Esophagus muscularis mucosa (tissue), 4 donors: ENCODE data around the gene MAGI1. TPM values are rescaled to one million over a fixed set of nuclear protein-coding genes. Genes with fewer than 3 reads are reported as not detected.

Experiments
- DNase-seq: peaks from one replicate; pipeline ENCODE4 v3.0.0-alpha.2; 2017; ENCODE audit errors: extremely low spot score
- H3K27ac ChIP-seq, 4 donors: fragments of 200-600 bp; sonication (generic); replicated peaks in 1 of 4; 1 replicate in 3 of 4; 2 replicates in 1 of 4; pipeline ENCODE4 v1.5.1; 2016 to 2019; ENCODE audit warnings: mild to moderate bottlenecking in 1 of 4
- H3K27me3 ChIP-seq, 4 donors: fragments of 200-600 bp; sonication (generic); one replicate each; pipeline versions ENCODE4 v1.5.1 to v1.6.0; 2016 to 2019
- H3K36me3 ChIP-seq, 4 donors: fragments of 200-600 bp; sonication (generic); one replicate each; pipeline ENCODE4 v1.5.1; 2016 to 2019
- H3K4me1 ChIP-seq, 4 donors: fragments of 200-600 bp; sonication (generic); one replicate each; pipeline ENCODE4 v1.5.1; 2016 to 2019
- H3K4me3 ChIP-seq, 4 donors: fragments of 200-600 bp; sonication (generic); 1 replicate in 2 of 4; 2 replicates in 2 of 4; pipeline ENCODE4 v1.5.1; 2016 to 2019; ENCODE audit warnings: mild to moderate bottlenecking in 4 of 4, moderate library complexity in 1 of 4
- H3K9me3 ChIP-seq, 4 donors: fragments of 200-600 bp; sonication (generic); 1 replicate in 3 of 4; 2 replicates in 1 of 4; pipeline ENCODE4 v1.5.1; 2016 to 2019
- EP300 ChIP-seq: sonication (generic); formaldehyde crosslinking; IDR thresholded peaks from one replicate; pipeline ENCODE4 v1.6.1; 2017; ENCODE audit warnings: antibody characterized with exemption
- POLR2A ChIP-seq: fragments of 450-650 bp; IDR thresholded peaks from one replicate; pipeline ENCODE4 v1.6.1; 2017; ENCODE audit warnings: antibody characterized with exemption, moderate library complexity, mild to moderate bottlenecking, low read depth
- POLR2AphosphoS5 ChIP-seq, 2 donors: sonication (generic); formaldehyde crosslinking; IDR thresholded peaks; one replicate each; pipeline ENCODE4 v1.6.1; 2017; ENCODE audit warnings: antibody characterized with exemption in 2 of 2
- WGBS: methylation state at CpG from one replicate; pipeline ENCODE4 v1.1.5; 2018; 5-methylcytosine and 5-hydroxymethylcytosine counted together
- intact Hi-C: fragments of 100-400 bp; cut with DNase I; formaldehyde crosslinking; loops from one replicate; pipeline ENCODE4 v1.15.1; 2023
- total RNA-seq, 4 donors: library from RNA; depleted of rRNA; stranded (reverse); fragments of >200 nt; gene quantifications; one replicate each; pipeline versions ENCODE4 v1.1.0 to v1.2.1, GENCODE V29; 2016
- TF ChIP-seq, protein P1 (sequence below), 3 experiments: fragments of 200-600 bp in 2 of 3; fragments of 450-650 bp in 1 of 3; sonication (generic) in 2 of 3; IDR thresholded peaks; one replicate each; pipeline ENCODE4 v1.5.1; 2017 to 2019; ENCODE audit warnings: antibody characterized with exemption in 3 of 3, mild to moderate bottlenecking in 2 of 3, moderate library complexity in 1 of 3

The MAGI1 gene
- total RNA-seq, 4 donors from 2014 or later, result 17.1 to 35.1 (median 25.2) TPM

DNA sequence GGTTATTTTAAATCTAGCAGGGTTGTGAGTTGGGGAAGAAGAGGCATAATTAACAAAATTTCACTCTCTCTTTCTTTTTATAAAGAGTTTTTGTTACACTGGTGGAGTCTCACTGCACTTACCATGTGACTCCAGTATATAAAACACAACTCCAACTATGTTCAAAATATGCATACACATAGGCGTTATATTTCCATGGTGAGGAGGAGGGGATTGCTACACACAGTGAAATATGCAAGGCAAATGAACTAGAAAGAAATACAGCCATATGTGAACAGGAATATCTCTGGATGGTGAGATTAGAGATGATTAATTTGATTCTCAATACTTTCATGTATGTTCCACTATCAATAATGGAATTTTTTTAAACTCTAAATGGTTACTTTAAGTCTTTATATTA is 385.0 kb downstream of the MAGI1 start:
- TF ChIP-seq, protein P1, sequence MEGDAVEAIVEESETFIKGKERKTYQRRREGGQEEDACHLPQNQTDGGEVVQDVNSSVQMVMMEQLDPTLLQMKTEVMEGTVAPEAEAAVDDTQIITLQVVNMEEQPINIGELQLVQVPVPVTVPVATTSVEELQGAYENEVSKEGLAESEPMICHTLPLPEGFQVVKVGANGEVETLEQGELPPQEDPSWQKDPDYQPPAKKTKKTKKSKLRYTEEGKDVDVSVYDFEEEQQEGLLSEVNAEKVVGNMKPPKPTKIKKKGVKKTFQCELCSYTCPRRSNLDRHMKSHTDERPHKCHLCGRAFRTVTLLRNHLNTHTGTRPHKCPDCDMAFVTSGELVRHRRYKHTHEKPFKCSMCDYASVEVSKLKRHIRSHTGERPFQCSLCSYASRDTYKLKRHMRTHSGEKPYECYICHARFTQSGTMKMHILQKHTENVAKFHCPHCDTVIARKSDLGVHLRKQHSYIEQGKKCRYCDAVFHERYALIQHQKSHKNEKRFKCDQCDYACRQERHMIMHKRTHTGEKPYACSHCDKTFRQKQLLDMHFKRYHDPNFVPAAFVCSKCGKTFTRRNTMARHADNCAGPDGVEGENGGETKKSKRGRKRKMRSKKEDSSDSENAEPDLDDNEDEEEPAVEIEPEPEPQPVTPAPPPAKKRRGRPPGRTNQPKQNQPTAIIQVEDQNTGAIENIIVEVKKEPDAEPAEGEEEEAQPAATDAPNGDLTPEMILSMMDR (IDR thresholded peaks at IDR 0.05), result no peak
- no peak for TF ChIP-seq POLR2AphosphoS5 (IDR thresholded peaks at IDR 0.05)
- no peak for TF ChIP-seq POLR2A
- TF ChIP-seq EP300, result no peak
- intact Hi-C loops, result no loop called here
- Histone ChIP-seq H3K36me3 (no peaks in the 10 kb centered on the region), H3K4me1 (peaks cover 0 to 4% (median 0%) of the 10 kb centered on the region in 4 donors), H3K4me3 (no peak overlapping the region), H3K9me3 (peaks cover 0 to 10% (median 6%) of the 10 kb centered on the region in 4 donors), H3K27me3 (no peaks in the 10 kb centered on the region), H3K27ac (no peak overlapping the region)
- WGBS, result 87% methylated on average over 1 of the region's 1 CpG
- DNase-seq, result no peak

DNA sequence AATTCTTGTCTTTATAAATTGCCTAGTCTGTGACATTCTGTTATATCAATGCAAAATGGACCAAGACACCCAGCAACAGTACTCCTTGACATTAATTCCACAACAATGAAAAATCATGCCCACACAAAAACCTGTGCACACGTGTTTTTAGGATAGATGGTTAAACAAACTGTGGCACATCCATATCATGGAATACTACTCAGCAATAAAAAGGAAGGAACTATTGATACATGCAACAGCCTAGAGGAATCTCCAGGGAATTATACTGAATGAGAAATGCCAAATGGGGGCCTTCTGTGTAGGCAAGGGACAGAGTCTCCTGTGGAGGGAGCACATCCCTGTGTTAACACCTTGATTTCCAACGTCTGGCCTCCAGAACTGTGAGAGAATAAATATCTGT is 388.5 kb downstream of the MAGI1 start:
- Histone ChIP-seq H3K27ac (no peak overlapping the region), H3K27me3 (no peaks in the 10 kb centered on the region), H3K36me3 (no peaks in the 10 kb centered on the region), H3K4me1 (peaks cover 0 to 4% (median 0%) of the 10 kb centered on the region in 4 donors), H3K9me3 (peaks cover 0 to 29% (median 18%) of the 10 kb centered on the region in 4 donors), H3K4me3 (no peak overlapping the region)
- no peak for DNase-seq
- intact Hi-C loops, result no loop called here
- TF ChIP-seq POLR2A, result no peak
- TF ChIP-seq, protein P1 (IDR thresholded peaks at IDR 0.05), result no peak
- no peak for TF ChIP-seq POLR2AphosphoS5 (IDR thresholded peaks at IDR 0.05)
- TF ChIP-seq EP300, result no peak
- WGBS, result 89% methylated on average over 2 of the region's 2 CpGs

DNA sequence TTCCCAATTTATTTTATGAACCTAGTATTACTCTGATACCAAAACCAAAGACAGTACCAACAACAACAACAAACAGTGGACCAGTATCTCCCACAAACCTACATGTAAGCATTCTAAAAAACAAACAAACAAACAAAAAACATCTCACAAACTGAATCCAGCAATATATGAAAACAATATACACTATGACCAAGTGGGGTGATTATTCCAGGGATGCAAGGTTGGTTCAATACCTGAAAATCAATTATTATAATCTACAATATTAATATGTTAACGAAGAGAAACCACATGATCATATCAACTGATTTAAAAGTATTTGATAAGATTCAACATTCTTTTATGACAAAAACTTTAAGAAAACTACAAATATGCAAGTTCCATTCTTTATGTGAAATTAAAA is 391.3 kb downstream of the MAGI1 start:
- Histone ChIP-seq H3K4me1 (peaks cover 6 to 9% (median 8%) of the 10 kb centered on the region in 4 donors), H3K27ac (no peak overlapping the region), H3K9me3 (peaks cover 0 to 29% (median 18%) of the 10 kb centered on the region in 4 donors), H3K27me3 (no peaks in the 10 kb centered on the region), H3K36me3 (no peaks in the 10 kb centered on the region), H3K4me3 (no peak overlapping the region)
- TF ChIP-seq, protein P1 (IDR thresholded peaks at IDR 0.05), result no peak
- TF ChIP-seq POLR2A (no peak), EP300 (no peak), POLR2AphosphoS5 (IDR thresholded peaks at IDR 0.05) (no peak)
- DNase-seq, result no peak
- intact Hi-C loops, result no loop called here
- 96% methylated on average over 1 of the region's 1 CpG for WGBS

DNA sequence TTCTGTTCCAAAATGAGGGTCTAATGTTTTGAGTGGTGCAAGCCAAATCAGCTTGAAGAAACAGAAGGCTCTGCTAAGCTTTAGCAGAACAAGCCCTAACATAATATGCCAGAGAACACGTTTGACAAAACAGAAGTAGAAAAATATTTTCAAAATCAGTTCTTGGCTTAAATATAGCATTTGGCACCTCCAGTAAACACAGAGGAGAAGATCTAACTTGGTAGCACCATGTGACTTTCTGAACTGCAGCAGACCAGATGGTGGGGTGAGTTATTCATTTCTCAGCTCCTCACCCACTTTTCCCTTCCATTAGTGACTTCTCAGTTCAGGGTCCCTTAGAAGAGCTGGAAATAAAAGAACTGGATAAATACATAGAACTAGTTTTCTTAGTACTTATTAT is 395.8 kb downstream of the MAGI1 start:
- Histone ChIP-seq H3K27me3 (no peaks in the 10 kb centered on the region), H3K36me3 (no peaks in the 10 kb centered on the region), H3K27ac (no peak overlapping the region), H3K4me3 (no peak overlapping the region), H3K9me3 (peaks cover 0 to 17% (median 9%) of the 10 kb centered on the region in 4 donors), H3K4me1 (peaks cover 8 to 14% (median 12%) of the 10 kb centered on the region in 4 donors)
- DNase-seq, result no peak
- TF ChIP-seq, protein P1 (IDR thresholded peaks at IDR 0.05), result no peak
- intact Hi-C loops, result no loop called here
- WGBS, result 25% methylated on average over 1 of the region's 1 CpG

DNA sequence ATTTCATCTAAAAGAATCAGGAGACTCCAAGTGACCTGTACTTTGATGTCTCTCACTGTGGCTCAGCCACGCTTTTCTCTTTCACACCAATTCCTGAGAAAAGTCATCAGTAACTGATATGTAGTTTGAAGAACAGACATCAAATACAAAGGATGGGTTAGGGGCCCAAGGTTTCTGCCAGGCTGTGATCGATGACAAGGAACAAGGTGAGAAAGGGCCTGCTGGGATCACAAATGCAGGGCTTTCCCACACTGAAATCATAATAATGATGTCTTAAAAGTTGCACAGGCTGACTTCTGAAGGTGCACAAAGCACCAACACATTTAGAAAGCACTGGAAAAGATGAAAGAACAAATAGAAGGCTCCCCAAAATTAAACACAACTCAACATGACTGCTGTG is 396.9 kb downstream of the MAGI1 start:
- H3K27ac ChIP-seq, result no peak overlapping the region
- 64% methylated on average over 2 of the region's 2 CpGs for WGBS
- intact Hi-C loops, result no loop called here

More for the DNA sequence above, 396.9 kb downstream of the MAGI1 start:
- no peak for DNase-seq
- Histone ChIP-seq H3K27me3 (no peaks in the 10 kb centered on the region), H3K9me3 (peaks cover 0 to 5% (median under 1%) of the 10 kb centered on the region in 4 donors), H3K36me3 (no peaks in the 10 kb centered on the region), H3K4me3 (no peak overlapping the region), H3K4me1 (peaks cover 8 to 14% (median 12%) of the 10 kb centered on the region in 4 donors)
- TF ChIP-seq POLR2A (no peak), EP300 (no peak), POLR2AphosphoS5 (IDR thresholded peaks at IDR 0.05) (no peak)
- TF ChIP-seq, protein P1 (IDR thresholded peaks at IDR 0.05), result no peak
